K562 (cell line): ENCODE data around the gene TINAGL1.

ENCODE experiments used
- GABPA ChIP-seq: fragments of 200-800 bp; sonication (Bioruptor generic); conservative IDR thresholded peaks from 2 replicates; pipeline ENCODE4 v1.6.1; 2016; ENCODE audit warnings: low read depth, missing genetic modification characterization, missing compliant biosample characterization
- GATA2 ChIP-seq: sonication (generic); formaldehyde crosslinking; IDR thresholded peaks from 2 replicates; pipeline ENCODE4 v1.4.0; 2020; ENCODE audit warnings: mild to moderate bottlenecking, missing genetic modification reagents

- no peak for TF ChIP-seq GATA2 (CRISPR knock-in tag)
- no peak for TF ChIP-seq GABPA (tag)
These were observed 44.1 kb upstream of the TINAGL1 start for GRCh38 chr1:31532173-31532572.
